HEK293T (cell line): ENCODE measurements around the gene ZDHHC24.

ENCODE experiments used
- CTCF ChIA-PET: fragments of 350-600 bp; formaldehyde crosslinking; extraction: SDS; loops from one replicate; lab custom pipeline; 2021; ENCODE audit warnings: antibody characterized with exemption, inconsistent platforms; lab: Yijun Ruan, JAX
- POLR2A ChIA-PET: fragments of 350-600 bp; formaldehyde crosslinking; extraction: SDS; loops from one replicate; lab custom pipeline; 2020; ENCODE audit warnings: antibody characterized with exemption, inconsistent platforms; lab: Yijun Ruan, JAX
- DNase-seq: peaks from one replicate; pipeline ENCODE4 v3.0.0; 2012; ENCODE audit warnings: mixed read lengths; ENCODE audit errors: extremely low spot score
- FOXK2 ChIP-seq: fragments of 450-650 bp; IDR thresholded peaks from 2 replicates; pipeline ENCODE4 v1.6.1; 2016; ENCODE audit warnings: mild to moderate bottlenecking
- HDGF ChIP-seq: fragments of 450-650 bp; IDR thresholded peaks from 2 replicates; pipeline ENCODE4 v1.6.1; 2017; ENCODE audit warnings: antibody characterized with exemption, borderline replicate concordance
- NFRKB ChIP-seq: fragments of 450-650 bp; IDR thresholded peaks from 2 replicates; pipeline ENCODE4 v1.6.1; 2016; ENCODE audit warnings: mild to moderate bottlenecking, moderate library complexity
- TF ChIP-seq, protein P1 (sequence below): fragments of 450-650 bp; IDR thresholded peaks from 2 replicates; pipeline ENCODE4 v1.6.1; 2016

ZDHHC24 gene

DNA sequence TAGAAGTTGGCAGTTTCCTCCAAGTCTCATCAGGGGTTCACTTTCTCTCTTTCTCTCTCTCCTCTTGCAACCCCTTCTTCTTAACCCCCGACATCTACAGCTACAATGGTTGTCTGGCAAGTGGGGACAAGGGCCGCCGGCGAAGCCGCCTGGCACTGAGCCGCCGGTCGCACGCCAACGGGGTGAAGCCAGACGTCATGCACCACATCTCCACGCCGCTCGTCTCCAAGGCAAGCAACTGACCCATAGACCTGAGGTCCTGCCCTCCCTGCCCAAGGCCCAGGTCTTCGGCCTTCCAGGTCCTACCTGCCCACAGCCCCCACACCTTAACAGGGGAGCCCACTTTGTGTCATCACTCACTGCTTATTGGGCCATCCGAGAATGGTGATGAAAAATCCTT is 74.7 kb downstream of the ZDHHC24 start:
- no peak for DNase-seq
- ChIA-PET POLR2A (interaction anchor here (1.5 kb wide), 1 partner anchor 9 kb away, joined by 6 read pairs; the partner anchor contains the start of gene DPP3), CTCF (interaction anchor here (1.2 kb wide), 1 partner anchor 8 kb away, joined by 3 read pairs; no protein-coding TSS in a partner anchor)
- no peak for TF ChIP-seq FOXK2
- TF ChIP-seq HDGF: no peak
- TF ChIP-seq NFRKB: no peak
- TF ChIP-seq, protein P1, sequence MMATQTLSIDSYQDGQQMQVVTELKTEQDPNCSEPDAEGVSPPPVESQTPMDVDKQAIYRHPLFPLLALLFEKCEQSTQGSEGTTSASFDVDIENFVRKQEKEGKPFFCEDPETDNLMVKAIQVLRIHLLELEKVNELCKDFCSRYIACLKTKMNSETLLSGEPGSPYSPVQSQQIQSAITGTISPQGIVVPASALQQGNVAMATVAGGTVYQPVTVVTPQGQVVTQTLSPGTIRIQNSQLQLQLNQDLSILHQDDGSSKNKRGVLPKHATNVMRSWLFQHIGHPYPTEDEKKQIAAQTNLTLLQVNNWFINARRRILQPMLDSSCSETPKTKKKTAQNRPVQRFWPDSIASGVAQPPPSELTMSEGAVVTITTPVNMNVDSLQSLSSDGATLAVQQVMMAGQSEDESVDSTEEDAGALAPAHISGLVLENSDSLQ: no peak
